ENCODE data around the gene MAP4K3.
"Not testable (repeated sequence)": the region's sequence is repeated elsewhere in the genome, so short reads cannot be mapped to it uniquely, and the experiment has no call there.

MAP4K3 gene

GRCh38 chr2:39244241-39244862 is 192.7 kb downstream of the MAP4K3 start:
- not testable (repeated sequence) for H3K4me3 ChIP-seq (ENCODE audit: low read length); H2AFZ ChIP-seq (ENCODE audit: low read depth, low read length); H3K4me1 ChIP-seq (ENCODE audit: insufficient read depth, low read length); H3K9me3 ChIP-seq (ENCODE audit: low read length); H3K27me3 ChIP-seq (ENCODE audit: insufficient read depth, low read length); H3K36me3 ChIP-seq (ENCODE audit: insufficient read depth, low read length)

GRCh38 chr2:39243469-39244123 is 193.5 kb downstream of the MAP4K3 start, which contains the start of gene CDKL4:
TSS of gene CDKL4 (minus strand) at chr2:39243970.
- no peak within 1 kb of the TSS for H2AFZ ChIP-seq (ENCODE audit: low read depth, low read length)
- no peaks in the 10 kb centered on the region for H3K9me3 ChIP-seq (ENCODE audit: low read length)
- no peaks in the 10 kb centered on the region for H3K27me3 ChIP-seq (ENCODE audit: insufficient read depth, low read length)
- no peaks in the 10 kb centered on the region for H3K36me3 ChIP-seq (ENCODE audit: insufficient read depth, low read length)
- H3K4me1 ChIP-seq (ENCODE audit: insufficient read depth, low read length): peaks cover 9% of the 10 kb centered on the region
- H3K4me3 ChIP-seq (ENCODE audit: low read length): no peak within 1 kb of the TSS

- Histone ChIP-seq H3K27me3 (ENCODE audit: insufficient read depth, low read length) (no peaks in the 10 kb centered on the region), H3K36me3 (ENCODE audit: insufficient read depth, low read length) (no peaks in the 10 kb centered on the region), H3K4me3 (ENCODE audit: low read length) (no peak overlapping the region), H3K9me3 (ENCODE audit: low read length) (no peaks in the 10 kb centered on the region), H3K4me1 (ENCODE audit: insufficient read depth, low read length) (peaks cover 9% of the 10 kb centered on the region), H2AFZ (ENCODE audit: low read depth, low read length) (no peak overlapping the region)
Measured at GRCh38 chr2:39241588-39241987, 195.5 kb downstream of the MAP4K3 start.

- Histone ChIP-seq H3K36me3 (ENCODE audit: insufficient read depth, low read length) (no peaks in the 10 kb centered on the region), H3K4me3 (ENCODE audit: low read length) (no peak overlapping the region), H3K27me3 (ENCODE audit: insufficient read depth, low read length) (no peaks in the 10 kb centered on the region), H3K9me3 (ENCODE audit: low read length) (no peaks in the 10 kb centered on the region), H3K4me1 (ENCODE audit: insufficient read depth, low read length) (peaks cover 9% of the 10 kb centered on the region), H2AFZ (ENCODE audit: low read depth, low read length) (no peak overlapping the region)
Measured at GRCh38 chr2:39240758-39241157, 196.3 kb downstream of the MAP4K3 start.

DNA sequence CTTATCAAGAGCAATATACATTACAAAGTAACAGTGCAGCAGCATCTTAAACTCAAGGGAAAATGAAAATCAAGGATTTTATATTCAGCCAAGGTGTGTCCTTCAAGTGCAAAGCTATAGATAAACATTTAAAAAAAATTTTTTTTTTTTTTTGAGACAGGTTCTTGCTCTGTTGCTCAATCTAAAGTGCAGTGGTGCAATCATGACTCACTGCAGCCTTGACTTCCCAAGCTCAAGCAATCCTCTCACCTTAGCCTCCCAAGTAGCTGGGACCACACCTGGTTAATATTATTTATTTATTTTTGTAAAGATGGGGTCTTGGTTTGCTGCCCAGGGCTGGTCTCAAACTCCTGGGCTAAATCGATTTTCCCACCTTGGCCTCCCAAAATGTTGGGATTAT is 202.3 kb downstream of the MAP4K3 start:
- Histone ChIP-seq H3K4me3 (ENCODE audit: low read length) (no peak overlapping the region), H3K36me3 (ENCODE audit: insufficient read depth, low read length) (no peaks in the 10 kb centered on the region), H2AFZ (ENCODE audit: low read depth, low read length) (no peak overlapping the region), H3K27me3 (ENCODE audit: insufficient read depth, low read length) (no peaks in the 10 kb centered on the region), H3K9me3 (ENCODE audit: low read length) (peaks cover 4% of the 10 kb centered on the region), H3K4me1 (ENCODE audit: insufficient read depth, low read length) (no peaks in the 10 kb centered on the region)

DNA sequence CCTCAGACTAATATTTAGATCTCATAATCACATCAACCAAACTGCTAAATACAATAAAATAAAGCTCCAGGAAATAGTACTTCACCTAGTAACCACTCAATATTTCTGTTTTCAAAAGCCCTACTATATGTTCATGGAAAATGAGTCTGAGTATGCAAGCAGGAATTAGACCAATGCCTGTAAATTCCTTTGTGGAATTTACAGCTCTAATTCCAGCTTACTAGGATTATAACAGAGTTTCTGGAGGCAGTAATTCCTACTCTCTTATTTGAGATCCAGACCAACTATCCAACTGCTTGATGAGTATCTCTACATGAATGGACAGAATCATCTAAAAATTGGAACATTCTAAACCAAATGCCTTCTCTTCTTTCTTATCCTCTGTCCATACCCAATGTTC is 204.9 kb downstream of the MAP4K3 start:
- no peak overlapping the region for H3K4me3 ChIP-seq (ENCODE audit: low read length)
- H2AFZ ChIP-seq (ENCODE audit: low read depth, low read length): no peak overlapping the region
- no peaks in the 10 kb centered on the region for H3K27me3 ChIP-seq (ENCODE audit: insufficient read depth, low read length)
- H3K36me3 ChIP-seq (ENCODE audit: insufficient read depth, low read length): no peaks in the 10 kb centered on the region
- H3K9me3 ChIP-seq (ENCODE audit: low read length): peaks cover 4% of the 10 kb centered on the region
- peaks cover 4% of the 10 kb centered on the region for H3K4me1 ChIP-seq (ENCODE audit: insufficient read depth, low read length)

DNA sequence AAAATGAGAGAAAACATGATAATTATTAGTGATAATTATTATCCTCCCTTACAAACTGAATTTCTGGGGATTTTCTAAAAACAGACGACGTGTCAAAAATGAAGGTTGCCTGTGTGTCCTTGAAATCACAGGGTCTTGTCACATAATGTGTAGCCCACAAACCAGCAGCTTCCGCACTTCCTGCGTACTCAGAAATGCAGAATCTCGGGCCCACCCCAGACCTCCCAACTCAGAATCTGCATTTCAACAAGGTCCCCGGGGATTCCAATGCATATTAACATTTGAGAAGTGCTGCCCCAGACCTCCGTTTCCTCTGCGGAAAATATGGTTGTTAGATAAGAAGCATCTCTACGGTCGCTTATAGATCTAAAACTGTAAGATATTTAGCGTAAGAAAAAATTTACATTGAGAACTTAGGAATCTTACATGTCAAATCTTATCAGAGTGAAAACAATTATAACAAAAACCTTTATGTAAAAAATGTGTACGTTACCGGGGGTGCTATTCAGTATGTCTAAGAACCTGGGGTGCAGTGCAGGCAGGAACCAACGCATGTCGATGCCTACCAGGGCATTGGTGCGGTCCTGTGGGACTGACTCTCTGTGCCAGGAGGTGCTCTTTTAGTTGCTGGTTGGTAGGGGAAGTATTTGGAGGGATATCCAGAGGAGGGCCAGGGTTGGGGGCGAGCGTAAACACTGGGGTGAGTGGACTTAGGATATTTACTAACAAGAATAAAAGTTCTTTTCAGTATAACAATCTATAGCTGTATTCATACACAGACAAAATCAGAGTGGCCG is 208.5 kb downstream of the MAP4K3 start:
- Histone ChIP-seq H3K27me3 (ENCODE audit: insufficient read depth, low read length) (no peaks in the 10 kb centered on the region), H3K4me3 (ENCODE audit: low read length) (peak overlapping the region; percentile 31), H3K9me3 (ENCODE audit: low read length) (no peaks in the 10 kb centered on the region), H3K36me3 (ENCODE audit: insufficient read depth, low read length) (no peaks in the 10 kb centered on the region), H2AFZ (ENCODE audit: low read depth, low read length) (peak overlapping the region; percentile 13), H3K4me1 (ENCODE audit: insufficient read depth, low read length) (peaks cover 4% of the 10 kb centered on the region)

- H3K4me1 ChIP-seq (ENCODE audit: insufficient read depth, low read length): peaks cover 4% of the 10 kb centered on the region
- H3K9me3 ChIP-seq (ENCODE audit: low read length): no peaks in the 10 kb centered on the region
- peak overlapping the region; percentile 31 for H3K4me3 ChIP-seq (ENCODE audit: low read length)
- H2AFZ ChIP-seq (ENCODE audit: low read depth, low read length): peak overlapping the region; percentile 13
- no peaks in the 10 kb centered on the region for H3K36me3 ChIP-seq (ENCODE audit: insufficient read depth, low read length)
- H3K27me3 ChIP-seq (ENCODE audit: insufficient read depth, low read length): no peaks in the 10 kb centered on the region
Measured at GRCh38 chr2:39227628-39228412, 209.3 kb downstream of the MAP4K3 start.

GRCh38 chr2:39225567-39225966 is 211.5 kb downstream of the MAP4K3 start:
- no peak overlapping the region for H3K4me3 ChIP-seq (ENCODE audit: low read length)
- H2AFZ ChIP-seq (ENCODE audit: low read depth, low read length): no peak overlapping the region
- H3K27me3 ChIP-seq (ENCODE audit: insufficient read depth, low read length): no peaks in the 10 kb centered on the region
- peaks cover 4% of the 10 kb centered on the region for H3K4me1 ChIP-seq (ENCODE audit: insufficient read depth, low read length)
- H3K9me3 ChIP-seq (ENCODE audit: low read length): no peaks in the 10 kb centered on the region
- no peaks in the 10 kb centered on the region for H3K36me3 ChIP-seq (ENCODE audit: insufficient read depth, low read length)

GRCh38 chr2:39223909-39224308 is 213.2 kb downstream of the MAP4K3 start:
- Histone ChIP-seq H3K4me3 (ENCODE audit: low read length) (no peak overlapping the region), H3K27me3 (ENCODE audit: insufficient read depth, low read length) (no peaks in the 10 kb centered on the region), H3K9me3 (ENCODE audit: low read length) (no peaks in the 10 kb centered on the region), H3K36me3 (ENCODE audit: insufficient read depth, low read length) (no peaks in the 10 kb centered on the region), H2AFZ (ENCODE audit: low read depth, low read length) (no peak overlapping the region), H3K4me1 (ENCODE audit: insufficient read depth, low read length) (peaks cover 4% of the 10 kb centered on the region)

DNA sequence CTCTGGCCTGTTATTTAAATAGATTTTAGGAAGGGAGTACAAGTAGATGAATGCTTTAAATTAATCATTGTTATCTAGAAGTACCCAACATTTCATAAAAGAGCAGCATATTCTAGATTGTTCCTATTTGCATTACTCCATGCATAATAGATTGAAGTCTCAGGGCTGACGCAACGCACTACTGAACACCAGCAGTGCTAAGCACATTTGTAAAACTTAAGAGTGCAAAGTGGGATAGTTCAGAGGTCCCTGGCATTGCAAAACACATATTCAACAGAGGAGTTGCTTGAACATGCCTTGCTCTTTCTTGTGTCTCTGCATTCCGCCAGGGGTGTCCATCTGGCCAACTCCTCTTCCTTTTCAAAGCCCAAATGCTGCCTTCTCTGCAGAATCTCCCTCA is 215.6 kb downstream of the MAP4K3 start:
- Histone ChIP-seq H3K9me3 (ENCODE audit: low read length) (no peaks in the 10 kb centered on the region), H2AFZ (ENCODE audit: low read depth, low read length) (no peak overlapping the region), H3K36me3 (ENCODE audit: insufficient read depth, low read length) (no peaks in the 10 kb centered on the region), H3K4me1 (ENCODE audit: insufficient read depth, low read length) (no peaks in the 10 kb centered on the region), H3K27me3 (ENCODE audit: insufficient read depth, low read length) (no peaks in the 10 kb centered on the region), H3K4me3 (ENCODE audit: low read length) (no peak overlapping the region)

DNA sequence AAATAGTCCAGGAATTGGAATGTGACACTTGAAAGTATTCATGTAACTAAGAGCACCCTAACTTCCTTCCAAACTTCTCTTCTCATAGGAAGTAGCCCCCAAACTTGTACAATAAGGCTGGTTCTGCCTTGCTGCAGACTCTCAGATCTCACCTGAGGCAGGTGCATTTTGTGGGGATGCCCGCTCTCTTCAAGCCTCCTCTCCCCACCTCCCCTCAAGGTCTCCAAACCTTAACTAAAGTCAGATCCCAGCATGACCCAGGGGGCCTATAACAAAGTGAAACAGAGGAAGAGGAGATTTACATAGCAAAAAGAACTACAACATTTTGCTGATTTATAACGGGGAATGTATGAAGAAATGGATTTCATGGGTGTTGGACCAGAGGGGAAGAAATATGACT is 216.9 kb downstream of the MAP4K3 start:
- Histone ChIP-seq H3K36me3 (ENCODE audit: insufficient read depth, low read length) (no peaks in the 10 kb centered on the region), H3K27me3 (ENCODE audit: insufficient read depth, low read length) (no peaks in the 10 kb centered on the region), H3K4me3 (ENCODE audit: low read length) (no peak overlapping the region), H3K9me3 (ENCODE audit: low read length) (no peaks in the 10 kb centered on the region), H2AFZ (ENCODE audit: low read depth, low read length) (no peak overlapping the region), H3K4me1 (ENCODE audit: insufficient read depth, low read length) (no peaks in the 10 kb centered on the region)

GRCh38 chr2:39218391-39218790 is 218.7 kb downstream of the MAP4K3 start:
- no peaks in the 10 kb centered on the region for H3K9me3 ChIP-seq (ENCODE audit: low read length)
- H2AFZ ChIP-seq (ENCODE audit: low read depth, low read length): no peak overlapping the region
- no peak overlapping the region for H3K4me3 ChIP-seq (ENCODE audit: low read length)
- H3K4me1 ChIP-seq (ENCODE audit: insufficient read depth, low read length): no peaks in the 10 kb centered on the region
- H3K27me3 ChIP-seq (ENCODE audit: insufficient read depth, low read length): no peaks in the 10 kb centered on the region
- no peaks in the 10 kb centered on the region for H3K36me3 ChIP-seq (ENCODE audit: insufficient read depth, low read length)

All from neuron (in vitro differentiated cells).